ENCODE results near the gene EMC9.

EMC9 gene, protein sequence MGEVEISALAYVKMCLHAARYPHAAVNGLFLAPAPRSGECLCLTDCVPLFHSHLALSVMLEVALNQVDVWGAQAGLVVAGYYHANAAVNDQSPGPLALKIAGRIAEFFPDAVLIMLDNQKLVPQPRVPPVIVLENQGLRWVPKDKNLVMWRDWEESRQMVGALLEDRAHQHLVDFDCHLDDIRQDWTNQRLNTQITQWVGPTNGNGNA

DNA sequence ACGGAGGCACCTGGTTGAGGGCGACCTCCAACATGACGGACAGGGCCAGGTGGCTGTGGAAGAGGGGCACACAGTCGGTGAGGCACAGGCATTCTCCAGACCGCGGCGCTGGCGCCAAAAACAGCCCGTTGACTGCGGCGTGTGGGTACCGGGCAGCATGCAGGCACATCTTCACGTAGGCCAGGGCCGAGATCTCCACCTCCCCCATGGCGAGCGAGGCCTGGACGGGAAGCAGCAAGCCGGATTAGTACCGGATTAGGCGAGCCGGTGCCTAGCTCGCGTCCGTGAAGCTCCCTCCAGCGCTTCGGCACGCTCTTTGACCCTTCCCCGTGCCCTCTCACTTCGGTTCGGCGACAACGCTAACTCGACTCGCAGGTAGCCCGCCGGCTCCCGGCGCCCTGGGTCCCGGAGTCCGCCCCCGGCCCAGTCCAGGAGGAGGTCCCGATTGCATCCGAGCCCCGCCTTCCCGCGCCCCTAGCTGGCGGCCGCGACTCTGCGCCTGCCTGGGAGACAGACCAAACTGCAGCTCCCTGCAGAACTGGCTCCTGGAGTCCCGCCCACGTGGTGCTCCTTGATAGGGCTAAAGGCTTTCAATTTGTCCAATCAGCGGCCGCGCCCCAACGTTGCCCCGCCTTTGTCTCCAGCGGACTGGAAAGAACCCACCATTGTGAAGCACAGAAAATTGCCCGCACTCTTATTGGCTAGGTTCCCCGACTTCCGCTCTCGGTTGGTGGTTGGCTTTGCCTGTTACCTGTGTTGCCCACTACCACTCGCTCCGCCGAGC is at the start of gene EMC9:
TSS of gene EMC9 (minus strand) at position 495 of the 784 bp plus-strand sequence. CDS start at position 208, 287 bp downstream.
- peak; percentile 100 for DNase-seq (ENCODE audit: low spot score)

DNA sequence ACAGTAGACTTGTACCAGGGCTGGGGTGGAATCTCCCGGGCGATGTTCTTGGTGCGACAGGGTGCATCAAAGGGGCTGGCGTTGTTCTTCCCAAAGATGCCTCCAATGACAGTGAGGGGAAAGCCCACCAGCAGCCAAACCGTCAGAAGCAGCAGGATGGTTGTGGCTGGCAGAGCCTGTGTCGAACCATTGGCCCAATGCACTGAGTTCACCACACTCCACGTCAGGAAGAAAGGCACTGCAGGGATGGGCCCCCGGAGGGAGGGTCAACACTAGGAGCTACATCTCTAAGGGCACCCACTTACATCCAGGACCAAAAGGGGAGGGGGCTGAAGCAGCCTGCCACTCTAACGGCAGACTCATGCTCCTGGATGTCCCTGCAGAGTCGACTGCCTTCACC is 49.0 kb upstream of the EMC9 start:
- DNase-seq (ENCODE audit: low spot score) = no peak

DNA sequence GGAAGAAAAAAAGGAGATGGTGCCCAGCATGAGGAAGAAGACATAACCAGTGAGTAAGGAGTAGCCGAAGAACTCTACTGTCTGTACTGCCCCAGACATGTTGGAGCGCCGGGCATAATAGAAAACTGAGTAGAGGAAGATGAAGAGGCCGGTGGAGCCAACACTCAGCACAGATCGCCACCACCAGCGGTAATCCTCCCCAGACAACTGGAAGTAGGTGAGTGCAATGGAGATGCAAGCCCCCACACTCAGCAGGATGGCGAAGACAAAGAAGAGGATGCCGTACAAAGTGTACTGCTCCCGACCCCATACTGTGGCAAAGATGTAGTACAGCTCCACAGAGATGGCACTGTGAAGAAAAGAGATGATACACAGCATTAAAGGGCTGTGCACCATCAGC is 48.1 kb upstream of the EMC9 start:
- DNase-seq (ENCODE audit: low spot score) = no peak

DNA sequence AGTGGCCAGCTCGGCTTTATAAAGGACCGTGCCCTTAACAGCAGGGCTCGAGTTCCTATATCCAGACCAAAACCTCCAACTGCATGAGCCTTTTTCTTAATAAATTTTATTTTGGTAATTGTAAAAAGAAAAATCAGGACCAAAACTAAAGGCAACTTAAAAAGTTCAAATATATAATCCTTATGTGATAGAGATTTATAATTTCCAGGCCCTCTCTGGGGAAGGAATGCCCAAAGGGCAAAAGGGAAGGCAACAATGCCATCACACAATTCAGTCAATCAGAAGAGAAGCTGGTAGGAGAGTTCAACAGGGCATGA is 47.6 kb upstream of the EMC9 start:
- no peak for DNase-seq (ENCODE audit: low spot score)

DNA sequence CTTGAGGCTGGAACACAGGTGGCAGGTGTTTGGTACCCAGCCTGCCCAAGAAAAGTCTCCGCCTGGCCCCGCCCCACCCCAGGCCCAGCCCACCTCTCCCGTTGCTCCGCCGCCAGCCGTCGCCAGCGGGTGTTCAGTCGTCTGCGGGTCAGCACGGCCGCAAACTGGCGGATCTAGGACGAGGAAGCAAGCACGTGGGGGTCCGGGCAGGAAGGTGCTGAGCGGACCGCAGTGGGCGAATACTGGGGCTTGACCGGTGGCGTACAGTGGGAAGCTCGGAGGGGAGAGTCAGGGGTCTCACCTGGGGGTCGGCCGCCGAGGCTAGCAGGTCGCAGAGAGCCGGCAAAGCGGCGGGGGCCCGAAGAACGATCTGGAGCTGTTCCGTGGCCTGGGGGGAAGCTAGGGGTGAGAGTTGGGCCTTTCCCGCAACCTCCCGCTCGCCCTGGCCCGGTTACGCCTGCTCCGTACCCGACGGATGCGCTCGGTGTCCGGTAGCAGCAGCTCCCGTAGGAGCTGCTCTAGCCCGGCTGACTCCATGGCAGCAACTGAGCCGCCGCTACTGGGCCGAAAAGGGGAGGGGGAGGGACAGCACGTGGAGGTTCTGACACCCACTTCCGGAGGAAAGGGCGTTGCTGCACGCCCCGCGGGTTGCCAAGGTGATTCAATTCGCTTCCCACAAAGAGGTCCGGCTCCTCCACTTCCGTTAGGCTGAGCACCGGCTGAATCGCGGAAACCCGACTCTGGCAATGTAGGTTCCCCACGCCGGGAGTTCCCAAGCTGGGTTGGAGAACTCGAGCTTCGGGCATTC is 47.1 kb upstream of the EMC9 start, which contains the start of gene IPO4:
TSS of gene IPO4 (minus strand) at position 566 of the 808 bp plus-strand sequence. CDS start at position 537, 29 bp downstream.
- peak; percentile 97 for DNase-seq (ENCODE audit: low spot score)

DNA sequence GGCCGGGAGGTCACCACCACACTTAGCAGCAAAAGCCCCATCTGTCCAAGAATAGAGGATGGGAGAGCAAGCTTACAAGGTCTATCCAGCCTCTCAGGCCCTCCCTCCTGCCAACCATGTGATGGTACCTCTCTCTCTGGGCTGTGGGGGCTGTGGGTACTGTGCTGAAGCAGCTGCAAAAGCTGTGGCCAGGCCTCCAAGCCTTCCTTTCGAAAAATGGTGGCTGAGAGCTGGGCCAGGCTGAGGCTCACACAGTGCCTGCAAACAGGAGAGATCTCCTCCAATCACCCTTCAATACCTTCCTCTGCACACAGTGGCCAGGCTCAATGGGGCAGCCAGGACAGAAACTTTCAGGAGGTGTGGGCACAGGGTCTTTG is 46.1 kb upstream of the EMC9 start:
- no peak for DNase-seq (ENCODE audit: low spot score)

DNA sequence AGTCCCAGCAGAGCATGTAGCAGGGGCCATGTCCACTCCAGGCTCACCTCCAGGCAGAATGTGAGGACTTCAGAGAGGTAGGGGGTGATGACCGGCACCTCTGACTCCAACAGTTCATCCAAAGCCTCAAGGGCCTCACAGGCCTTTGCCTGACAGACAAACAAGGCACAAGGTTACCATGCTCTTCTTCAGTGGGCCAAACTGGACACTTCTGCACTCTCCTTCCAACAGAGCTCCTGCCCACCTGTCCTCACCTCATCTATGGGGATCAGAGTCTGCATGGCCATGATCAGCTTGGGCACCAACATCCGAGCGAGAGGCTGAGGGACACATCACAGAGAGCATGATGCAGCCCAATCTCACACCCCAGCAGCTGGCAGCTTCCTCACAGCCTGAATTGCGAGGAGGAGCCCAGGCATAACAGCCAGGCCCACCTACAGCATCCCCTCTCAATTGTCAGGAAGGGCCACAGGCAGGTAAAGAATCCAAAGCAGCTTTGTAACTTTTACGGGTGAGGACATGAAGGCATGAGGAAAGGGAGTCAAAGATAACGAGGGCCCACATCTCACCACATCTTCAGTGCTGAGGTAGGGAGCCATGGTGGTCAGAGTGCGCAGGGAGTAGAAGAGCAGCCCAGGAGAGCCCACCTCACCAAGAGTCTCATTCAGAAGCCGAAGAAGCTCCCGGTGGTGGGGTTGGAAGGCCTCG is 45.6 kb upstream of the EMC9 start:
- DNase-seq (ENCODE audit: low spot score) = no peak

DNA sequence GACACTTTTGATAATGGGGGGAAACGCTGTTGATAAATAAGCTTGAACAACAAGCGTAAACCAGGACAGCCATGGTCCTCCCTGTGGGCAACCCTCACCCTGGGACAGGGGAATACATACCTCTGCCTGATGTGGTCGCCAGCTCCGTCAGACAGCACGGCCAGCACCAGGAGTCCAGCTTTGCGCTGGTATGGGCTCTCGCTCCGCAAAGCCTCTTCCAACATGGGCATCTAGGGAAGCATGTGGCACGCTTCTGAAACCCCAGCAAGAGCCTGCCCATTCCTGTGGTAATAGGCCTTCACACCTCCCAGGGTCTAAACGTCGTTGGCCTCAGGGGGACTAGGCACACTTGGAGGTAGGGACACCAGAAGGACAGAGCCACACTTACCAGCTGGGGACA is 44.4 kb upstream of the EMC9 start:
- no peak for DNase-seq (ENCODE audit: low spot score)

DNA sequence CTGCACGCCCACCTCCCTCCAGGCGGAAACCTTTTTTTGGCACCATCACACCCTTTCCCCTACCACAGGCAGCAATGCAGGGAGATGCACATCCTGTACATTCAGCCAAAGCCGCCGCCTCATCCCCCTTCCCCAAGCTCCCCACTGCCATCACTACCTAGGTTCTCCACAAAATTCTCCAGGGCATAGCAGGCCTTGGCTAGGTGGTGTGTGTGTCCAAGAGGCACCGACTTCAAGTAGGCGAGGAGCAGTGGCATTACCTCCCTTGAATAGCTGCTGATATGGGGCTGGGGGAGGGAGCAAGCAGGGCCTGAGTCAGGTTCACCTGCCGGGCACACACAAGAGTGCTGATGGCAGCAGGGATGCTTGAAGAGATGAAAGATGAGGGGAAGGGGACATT is 43.6 kb upstream of the EMC9 start:
- DNase-seq (ENCODE audit: low spot score) = no peak

DNA sequence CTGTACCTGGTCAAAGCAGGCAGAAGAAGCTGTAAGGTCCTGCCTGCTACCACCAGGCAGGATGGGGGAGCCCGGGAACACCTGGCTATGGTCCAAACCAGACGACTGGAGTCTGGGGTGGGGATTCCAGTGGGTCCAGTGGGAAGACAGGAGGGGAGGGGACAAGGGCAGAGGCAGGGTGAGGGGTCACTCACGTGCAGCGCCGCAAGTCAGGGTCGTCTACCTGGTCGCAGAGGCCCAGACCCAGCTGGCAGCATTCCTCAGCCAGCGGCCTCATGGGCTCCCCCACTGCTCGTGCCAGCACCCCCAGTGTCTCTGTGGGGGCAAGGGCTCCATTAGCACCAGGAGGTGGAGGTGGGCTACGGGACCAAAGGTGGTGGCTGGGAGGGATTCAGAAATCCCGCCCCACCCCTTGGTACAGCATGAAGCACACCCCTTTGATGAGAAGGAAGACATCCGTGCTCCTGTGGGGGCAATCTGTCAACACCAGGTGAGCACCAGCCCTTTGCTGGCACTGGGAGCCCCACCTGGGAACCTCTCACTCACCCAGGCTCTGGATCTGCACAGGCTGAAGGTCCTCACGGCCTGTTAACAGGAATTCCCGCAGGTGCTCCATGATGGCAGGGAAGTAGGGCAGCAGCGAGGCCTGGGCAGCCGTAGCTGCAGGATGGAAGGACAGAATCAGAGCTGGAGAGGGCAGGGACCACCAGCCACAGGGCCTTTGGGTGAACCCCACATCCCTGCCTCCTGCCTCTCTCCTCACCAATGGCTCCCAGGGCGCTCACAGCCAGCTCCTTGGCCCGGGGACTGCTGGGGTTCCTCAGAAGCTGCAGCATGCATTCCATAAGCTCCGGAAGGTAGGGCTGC is 42.9 kb upstream of the EMC9 start:
- no peak for DNase-seq (ENCODE audit: low spot score)

DNA sequence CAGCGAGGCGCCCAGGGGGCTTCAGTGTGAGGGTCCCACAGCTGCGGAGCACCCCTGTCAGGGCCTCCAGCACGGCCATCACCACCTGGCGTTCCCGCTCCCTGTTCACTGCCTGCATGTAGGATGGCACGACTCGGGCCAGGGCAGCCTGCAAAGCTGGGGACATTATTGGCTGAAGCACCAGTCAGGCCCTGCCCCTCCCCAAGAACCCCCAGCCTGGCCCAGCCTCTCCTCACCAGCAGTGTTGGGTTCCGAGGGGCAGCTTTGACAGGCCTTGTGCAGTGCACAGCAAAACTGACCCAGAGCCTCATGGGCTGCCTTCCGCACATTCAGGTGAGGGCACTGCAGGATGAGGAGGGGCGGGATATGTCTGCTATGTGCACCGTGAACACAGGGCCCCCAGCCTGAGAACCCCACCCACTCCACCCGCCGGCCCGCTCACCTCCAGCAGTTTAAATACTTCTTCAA is 41.7 kb upstream of the EMC9 start:
- no peak for DNase-seq (ENCODE audit: low spot score)

DNA sequence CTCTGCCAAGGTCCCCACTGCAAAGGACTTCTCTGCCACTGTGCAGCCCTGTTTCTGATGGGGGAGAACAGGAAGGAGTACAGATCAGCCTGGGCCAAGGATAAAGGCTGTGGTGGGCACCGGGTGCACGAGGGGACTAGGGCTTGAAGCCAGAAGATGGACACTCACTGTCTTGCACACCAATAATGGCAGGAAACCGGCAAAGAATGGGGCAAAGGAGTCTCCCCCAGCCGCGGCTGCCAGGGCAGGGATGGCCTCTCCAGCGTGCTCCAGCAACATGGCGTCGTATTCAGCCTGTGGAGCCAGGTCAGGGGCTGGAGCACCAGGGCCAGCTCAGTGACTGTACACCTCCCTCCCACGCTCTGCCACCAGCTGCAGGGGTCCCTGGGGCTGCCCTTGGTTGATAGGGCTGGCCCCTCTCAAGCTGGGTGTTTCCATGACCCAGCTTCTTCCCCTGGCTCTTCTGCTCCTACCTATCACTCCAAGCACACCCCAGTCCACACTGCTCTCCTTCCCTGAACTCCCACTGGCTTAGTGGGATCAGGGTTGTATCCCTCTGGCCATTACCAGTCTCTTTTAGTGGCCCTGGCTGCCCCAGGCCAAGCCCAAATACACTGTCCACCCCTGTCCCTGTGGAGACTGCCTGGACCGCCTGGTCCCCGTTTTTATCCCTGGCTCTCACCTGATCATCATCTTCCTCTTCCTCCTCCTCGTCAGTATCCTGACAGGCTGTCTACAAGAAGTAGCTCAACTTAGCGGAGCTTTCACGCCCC is 40.9 kb upstream of the EMC9 start:
- no peak for DNase-seq (ENCODE audit: low spot score)

DNA sequence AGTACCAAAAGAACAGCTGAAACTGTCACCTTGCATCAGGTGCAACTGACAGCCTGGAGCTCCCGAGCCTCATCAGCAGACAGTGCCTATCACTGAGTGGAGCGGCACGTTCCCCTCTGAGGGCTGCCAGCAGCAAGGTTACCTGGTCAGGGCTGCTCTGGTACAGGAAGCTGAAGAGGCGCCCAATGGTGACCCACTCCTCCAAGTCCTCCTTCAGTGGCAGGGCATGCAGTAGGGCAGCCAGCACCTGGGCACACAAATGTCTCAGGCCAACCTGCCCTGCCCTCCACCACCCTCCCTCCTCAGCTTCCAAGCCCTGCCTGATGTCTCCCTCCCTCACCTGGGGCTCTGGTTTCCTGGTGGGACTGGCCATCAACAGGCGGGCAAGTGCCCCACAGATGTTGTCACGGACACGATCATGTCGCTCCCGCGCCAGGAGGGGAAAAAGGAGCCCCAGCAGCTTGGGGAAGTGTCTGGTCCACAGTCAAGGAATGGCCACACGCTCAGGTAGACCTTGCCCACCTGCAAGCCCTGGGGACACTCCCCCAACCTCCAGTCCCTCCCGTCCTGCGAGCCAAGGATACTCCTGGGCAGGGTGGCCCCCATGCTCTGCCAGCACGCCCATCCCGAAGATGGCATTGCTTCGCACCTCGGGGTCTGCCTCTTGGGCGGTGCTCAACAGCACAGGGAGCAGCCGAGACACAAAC is 40.1 kb upstream of the EMC9 start:
- DNase-seq (ENCODE audit: low spot score) = no peak

DNA sequence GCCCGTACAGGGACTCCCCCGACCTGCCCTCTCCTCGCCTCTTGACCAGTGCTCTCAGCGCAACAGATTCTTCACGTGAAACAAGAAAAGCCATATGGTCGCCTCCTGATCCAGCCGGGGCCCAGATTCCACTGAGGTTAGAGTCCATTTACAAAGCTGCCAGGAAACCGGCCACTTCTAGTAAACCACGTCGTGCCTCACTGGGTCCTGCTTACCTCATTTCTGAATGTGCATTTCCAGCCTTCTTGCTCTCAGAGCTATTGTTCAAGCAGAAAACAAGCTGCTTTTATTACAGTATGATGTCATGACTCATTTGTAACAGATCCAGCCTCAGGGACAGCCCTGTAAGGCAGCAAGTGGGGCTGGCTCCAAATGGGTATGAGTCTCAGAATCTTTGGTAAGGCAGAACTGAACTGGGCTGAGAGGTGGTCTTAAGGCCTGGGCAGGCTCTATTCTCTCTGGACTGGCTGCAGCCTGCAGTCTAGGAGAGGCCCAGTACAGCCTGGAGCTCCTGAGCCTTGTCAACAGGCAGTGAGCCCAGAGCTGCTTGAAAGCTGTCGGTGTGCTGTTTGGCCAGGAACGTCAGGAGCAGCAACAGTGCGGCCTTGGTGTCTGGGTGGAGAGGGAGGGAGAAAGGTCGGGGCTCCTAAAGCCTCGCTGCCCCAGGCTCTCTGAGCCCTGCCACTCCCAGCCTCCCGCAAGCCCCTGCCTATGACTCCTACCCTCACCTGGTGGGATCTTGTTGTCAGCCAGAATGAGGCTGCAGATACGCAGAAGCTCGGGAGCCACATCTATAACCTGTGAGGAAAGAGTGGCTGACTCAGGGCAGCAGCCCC is 38.8 kb upstream of the EMC9 start:
- DNase-seq (ENCODE audit: low spot score) = peak; percentile 82

DNA sequence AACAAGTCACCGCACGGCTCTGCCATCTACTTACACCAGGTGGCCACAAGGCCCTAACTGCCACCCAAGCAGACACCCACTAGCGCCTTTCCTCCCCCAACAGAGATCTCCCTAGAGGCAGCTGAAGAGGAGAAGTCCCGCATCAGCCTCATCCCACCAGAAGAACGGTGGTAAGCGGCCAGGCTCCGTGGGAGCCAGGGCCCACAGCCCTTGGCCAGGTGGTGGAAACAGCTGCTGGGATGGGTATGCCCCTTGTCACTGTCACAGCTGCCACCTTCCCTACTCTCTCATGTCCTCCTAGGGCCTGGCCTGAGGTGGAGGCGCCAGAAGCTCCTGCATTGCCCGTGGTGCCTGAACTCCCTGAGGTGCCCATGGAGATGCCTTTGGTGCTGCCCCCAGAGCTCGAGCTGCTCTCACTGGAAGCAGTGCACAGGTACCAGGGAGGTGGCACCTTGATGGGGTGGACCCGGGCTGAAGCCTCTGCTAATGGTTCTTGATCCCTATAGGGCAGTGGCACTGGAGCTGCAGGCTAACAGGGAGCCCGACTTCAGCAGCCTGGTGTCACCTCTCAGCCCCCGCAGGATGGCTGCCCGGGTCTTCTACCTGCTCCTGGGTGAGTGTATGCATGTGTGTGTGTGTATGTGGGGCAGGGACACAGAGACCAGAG is 38.0 kb upstream of the EMC9 start:
- no peak for DNase-seq (ENCODE audit: low spot score)

DNA sequence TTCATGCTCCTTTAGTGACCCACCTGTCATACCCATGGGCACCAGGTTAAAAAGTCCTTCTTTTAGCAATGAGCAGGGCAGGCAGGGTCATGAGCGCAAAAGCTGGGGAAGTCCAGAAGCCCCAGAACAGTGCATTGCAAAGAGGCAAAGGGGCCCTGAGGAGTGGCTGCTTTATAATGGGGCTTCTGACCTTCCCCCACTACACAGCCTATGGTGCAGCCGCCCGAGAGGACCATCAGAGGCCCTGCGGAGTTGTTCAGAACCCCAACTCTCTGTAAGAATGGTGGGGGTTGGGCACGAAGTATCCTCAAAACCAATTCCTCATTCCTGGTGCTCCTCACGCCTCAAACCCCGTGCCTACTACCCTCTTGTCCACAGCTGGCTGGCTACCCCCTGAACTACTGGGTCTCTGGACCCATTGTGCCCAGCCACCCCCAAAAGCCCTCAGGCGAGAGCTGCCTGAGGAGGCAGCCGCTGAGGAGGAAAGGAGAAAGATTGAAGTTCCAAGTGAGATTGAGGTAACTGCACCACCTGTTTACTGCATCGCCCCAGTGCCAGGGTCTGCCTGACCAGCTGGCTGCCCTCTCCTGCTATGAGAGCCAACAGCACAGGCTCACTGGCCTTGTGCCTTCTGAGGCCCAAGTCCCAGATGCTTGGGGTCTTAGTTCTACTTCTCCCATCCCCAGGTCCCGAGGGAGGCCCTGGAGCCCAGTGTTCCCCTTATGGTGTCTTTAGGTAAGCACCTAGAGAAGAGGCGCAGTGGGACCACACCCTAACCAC is 37.2 kb upstream of the EMC9 start:
- no peak for DNase-seq (ENCODE audit: low spot score)

DNA sequence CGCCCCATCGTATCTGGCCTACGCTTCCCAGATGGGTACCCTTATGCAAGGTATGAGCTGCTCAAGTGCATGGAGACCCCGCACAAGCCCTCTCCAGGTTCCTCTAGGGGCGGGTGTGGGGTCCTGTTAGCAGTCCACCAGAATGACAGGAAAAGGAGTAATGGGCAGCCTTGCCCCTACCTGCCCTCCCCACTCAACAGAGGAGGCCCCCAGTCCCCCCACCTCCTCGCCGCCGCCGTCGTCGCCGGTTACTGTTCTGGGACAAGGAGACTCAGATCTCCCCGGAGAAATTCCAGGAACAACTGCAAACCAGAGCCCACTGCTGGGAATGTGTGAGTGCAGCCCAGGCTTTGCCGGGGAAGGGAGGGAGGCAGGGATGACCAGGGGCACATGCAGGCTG is 36.5 kb upstream of the EMC9 start:
- DNase-seq (ENCODE audit: low spot score) = no peak
